Measurements from ENCODE around the gene AMOT.
"Not testable (repeated sequence)": the region's sequence is repeated elsewhere in the genome, so short reads cannot be mapped to it uniquely, and the experiment has no call there.

The AMOT gene

DNA sequence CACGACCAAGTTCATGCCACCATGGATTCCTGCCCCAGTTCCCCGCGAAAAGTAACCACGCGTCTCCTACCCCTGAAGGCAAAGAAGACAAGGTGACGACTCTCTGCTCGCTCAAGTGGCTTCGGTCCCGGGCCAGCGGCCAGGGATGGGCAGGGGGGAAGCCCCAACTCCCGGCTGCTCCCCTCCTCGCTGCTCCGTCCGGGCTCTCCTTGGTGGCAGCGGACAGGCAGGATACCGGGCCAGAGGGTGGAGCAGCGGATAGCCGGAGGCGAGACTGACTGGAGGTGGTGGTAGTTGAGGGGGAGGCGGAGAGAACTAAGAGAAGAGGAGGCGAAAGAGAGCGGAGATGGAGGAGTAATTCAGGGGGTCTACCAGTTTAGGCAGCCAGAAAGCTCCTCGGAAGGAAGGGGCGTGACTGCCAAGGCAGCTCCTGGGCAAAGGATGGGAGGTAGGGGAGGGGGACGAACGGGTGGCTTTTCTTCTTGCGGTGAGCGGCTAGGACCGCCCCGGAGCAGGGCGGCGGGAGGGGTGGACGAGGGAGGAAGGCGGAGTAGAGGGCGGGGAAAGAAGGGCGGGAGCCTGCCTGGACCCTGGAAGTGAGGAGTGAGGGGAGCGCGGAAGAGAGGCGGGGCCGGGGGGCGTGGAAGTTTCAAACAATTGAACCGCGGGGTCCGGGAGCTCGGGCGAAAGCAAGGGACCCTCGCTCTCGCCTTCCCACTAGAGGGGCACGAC lies at the start of gene AMOT:
Gene AMOT (minus strand): TSS at position 450 of the 732 bp plus-strand sequence. CDS start 17,705 bp downstream, outside the sequence.
- in situ Hi-C loops (cut with HindIII; ENCODE audit: low sequenced_read_pairs), result no loop called here

- in situ Hi-C loops (cut with HindIII; ENCODE audit: low sequenced_read_pairs), result no loop called here
Observed at GRCh38 chrX:112889400-112889799, 48.8 kb upstream of the AMOT start.

- in situ Hi-C loops (cut with HindIII; ENCODE audit: low sequenced_read_pairs), result no loop called here
Observed at GRCh38 chrX:112888916-112889315, 48.3 kb upstream of the AMOT start.

- in situ Hi-C loops (cut with HindIII; ENCODE audit: low sequenced_read_pairs), result no loop called here
Observed at GRCh38 chrX:112877771-112878173, 37.1 kb upstream of the AMOT start.

- in situ Hi-C loops (cut with HindIII; ENCODE audit: low sequenced_read_pairs), result no loop called here
Observed at GRCh38 chrX:112874614-112875013, 34.0 kb upstream of the AMOT start.

DNA sequence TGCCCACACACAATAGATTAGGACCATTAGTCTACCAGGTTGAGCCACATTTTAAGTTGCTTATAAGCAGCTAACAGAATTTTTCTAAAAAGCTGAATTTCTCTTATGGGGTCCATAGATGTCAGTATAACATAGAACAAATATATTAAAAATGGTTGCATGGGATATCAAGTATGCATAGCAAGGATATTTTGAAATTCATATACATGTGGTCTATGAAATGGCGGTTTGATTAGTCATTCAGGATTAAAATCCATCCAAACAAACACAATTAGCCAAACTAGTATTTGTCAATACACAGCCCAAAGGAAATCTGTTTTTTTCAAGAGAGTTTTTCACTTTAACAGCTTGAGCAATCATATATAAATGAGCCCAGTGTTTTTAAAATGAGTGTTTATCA lies 33.5 kb upstream of the AMOT start:
- in situ Hi-C loops (cut with HindIII; ENCODE audit: low sequenced_read_pairs), result no loop called here

DNA sequence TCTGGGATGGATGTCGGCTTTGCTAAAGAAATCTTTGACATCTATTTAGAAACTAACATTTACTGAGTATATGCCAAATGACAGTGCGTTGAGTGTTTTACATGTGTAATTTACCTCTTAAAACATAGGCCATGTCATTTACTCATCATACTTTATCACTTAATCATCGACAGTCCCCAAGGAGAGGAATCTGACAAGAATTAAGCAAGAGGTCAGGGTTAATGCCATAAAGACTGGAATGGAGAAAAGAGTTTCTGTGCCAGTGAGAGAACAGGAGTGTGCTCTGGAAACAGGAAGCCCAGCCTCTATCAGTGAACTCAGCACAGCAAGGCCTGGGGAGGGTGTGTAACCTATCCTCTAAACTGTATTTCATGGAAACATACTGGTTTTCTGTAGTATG lies 28.0 kb upstream of the AMOT start:
- in situ Hi-C loops (cut with HindIII; ENCODE audit: low sequenced_read_pairs), result no loop called here

- in situ Hi-C loops (cut with HindIII; ENCODE audit: low sequenced_read_pairs), result no loop called here
Observed at GRCh38 chrX:112867570-112867969, 26.9 kb upstream of the AMOT start.

GRCh38 chrX:112866175-112866574 lies 25.5 kb upstream of the AMOT start:
- in situ Hi-C loops (cut with HindIII; ENCODE audit: low sequenced_read_pairs), result no loop called here

DNA sequence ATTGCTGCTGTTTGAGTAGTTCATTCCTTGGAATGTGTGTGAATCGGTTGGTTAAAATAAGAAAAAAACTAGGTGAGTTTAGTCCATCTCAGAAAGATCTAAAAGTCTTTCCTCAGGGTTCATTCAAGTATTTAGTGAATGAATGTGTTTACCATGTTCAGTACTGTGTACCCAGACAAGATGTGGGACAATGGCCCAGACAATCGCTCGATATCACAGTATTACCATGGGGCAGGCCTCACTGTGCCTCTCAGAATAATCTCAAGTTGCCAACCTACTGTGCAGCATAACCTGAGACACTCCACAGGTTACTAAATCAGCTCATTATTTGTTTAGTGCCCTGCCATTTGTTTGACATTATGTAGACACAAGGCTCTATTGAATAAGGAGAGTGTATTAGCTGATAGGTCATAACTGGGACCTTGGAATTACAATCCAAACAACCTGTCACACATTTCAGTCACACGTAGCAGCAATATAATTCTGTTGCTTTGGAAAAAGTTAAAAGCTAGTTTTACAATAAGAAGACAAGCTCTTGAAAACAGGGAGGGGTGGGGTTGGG lies 24.9 kb upstream of the AMOT start:
- in situ Hi-C loops (cut with HindIII; ENCODE audit: low sequenced_read_pairs), result no loop called here

GRCh38 chrX:112863850-112864249 lies 23.2 kb upstream of the AMOT start:
- in situ Hi-C loops (cut with HindIII; ENCODE audit: low sequenced_read_pairs), result no loop called here

DNA sequence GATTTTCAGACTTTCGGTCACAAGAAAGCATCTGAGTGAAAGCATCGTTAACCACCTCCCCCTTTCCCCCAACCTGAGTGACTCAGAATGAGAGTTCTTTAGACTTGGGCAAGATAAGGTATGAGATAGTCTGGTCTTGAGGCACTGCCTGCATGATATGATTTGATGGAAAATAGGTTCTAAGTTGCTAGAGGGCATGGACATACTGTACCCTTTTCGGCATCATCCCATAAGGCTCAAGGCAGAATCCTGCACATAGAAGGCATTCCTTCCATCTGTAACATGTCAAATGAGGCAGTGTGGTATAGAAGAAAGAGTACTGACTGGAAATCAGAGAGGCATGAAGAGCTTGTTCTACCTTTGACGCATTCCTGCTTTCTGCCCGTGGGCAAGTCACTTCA lies 16.8 kb upstream of the AMOT start:
- in situ Hi-C loops (cut with HindIII; ENCODE audit: low sequenced_read_pairs), result no loop called here

DNA sequence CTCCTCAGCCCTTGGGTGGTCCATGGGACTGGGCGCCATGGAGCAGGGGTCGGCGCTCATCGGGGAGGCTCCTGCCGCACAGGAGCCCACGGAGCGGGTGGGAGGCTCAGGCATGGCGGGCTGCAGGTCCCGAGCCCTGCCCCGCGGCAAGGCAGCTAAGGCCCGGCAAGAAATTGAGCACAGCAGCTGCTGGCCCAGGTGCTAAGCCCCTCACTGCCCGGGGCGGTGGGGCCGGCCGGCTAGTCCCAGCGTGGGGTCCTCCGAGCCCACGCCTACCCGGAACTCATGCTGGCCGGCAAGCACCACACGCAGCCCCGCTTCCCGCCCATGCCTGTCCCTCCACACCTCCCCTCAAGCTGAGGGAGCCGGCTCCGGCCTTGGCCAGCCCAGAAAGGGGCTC lies 14.3 kb upstream of the AMOT start:
- in situ Hi-C loops (cut with HindIII; ENCODE audit: low sequenced_read_pairs), result not testable (repeated sequence)

DNA sequence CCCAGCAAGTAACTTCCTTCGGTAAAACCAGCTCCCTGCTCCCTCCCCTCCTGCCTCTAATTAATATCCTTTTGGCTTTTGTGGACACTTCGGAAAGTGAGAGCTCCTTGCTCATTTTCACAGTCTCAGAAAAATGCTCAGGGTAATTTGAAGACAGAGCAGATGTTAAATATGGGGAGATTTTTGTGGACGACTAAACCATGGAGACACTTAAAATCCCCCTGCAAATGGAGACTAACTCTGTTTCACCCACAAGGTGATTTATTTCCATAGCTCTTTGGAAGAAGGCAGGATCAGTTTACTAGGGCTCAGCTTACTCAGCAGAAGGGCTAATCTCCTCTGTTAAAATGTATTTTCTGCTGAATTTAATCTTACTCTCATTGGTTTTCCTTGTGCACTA lies 12.2 kb upstream of the AMOT start:
- in situ Hi-C loops (cut with HindIII; ENCODE audit: low sequenced_read_pairs), result no loop called here

GRCh38 chrX:112851806-112852205 lies 11.2 kb upstream of the AMOT start:
- in situ Hi-C loops (cut with HindIII; ENCODE audit: low sequenced_read_pairs), result no loop called here

GRCh38 chrX:112851161-112851779 lies 10.6 kb upstream of the AMOT start:
- in situ Hi-C loops (cut with HindIII; ENCODE audit: low sequenced_read_pairs), result no loop called here

DNA sequence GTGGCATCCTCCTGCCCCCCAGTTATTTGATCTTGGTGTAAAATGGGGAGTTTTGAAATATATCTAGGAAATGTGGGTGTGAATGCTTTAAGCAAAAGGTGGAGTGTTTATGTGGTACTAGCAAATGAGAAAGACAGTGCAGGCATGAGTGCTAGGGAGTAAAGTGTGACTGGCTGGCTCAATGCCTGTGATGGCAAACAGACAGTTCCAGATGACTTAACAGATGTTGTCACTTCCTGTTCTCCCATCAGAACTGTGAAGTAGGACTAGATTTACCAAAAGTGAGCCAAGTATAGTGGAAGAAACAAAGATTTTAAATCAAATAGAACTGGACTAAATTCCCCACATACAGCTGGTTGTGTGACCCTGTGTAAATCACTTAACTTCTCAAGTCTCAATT lies 8.4 kb upstream of the AMOT start:
- in situ Hi-C loops (cut with HindIII; ENCODE audit: low sequenced_read_pairs), result no loop called here

DNA sequence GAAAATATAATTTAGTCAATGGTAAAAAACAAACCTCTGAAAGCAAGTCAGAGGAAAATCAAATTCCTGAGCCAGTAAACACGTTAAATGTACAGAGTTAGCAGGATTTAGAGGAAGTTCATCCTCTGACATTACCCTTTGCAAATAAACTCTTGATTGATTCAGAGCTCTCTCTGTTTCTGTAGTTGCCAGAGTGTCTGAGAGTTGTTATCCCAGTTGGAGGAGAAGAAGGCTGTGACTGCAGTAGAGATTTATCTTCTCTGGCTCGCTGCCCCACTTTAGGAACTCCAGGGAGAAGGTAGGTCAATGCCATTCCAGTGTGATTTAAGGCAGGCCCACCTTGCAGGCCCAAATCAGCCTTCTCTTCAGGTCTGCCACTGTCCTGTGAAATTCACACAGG lies 6.2 kb upstream of the AMOT start:
- in situ Hi-C loops (cut with HindIII; ENCODE audit: low sequenced_read_pairs), result no loop called here

DNA sequence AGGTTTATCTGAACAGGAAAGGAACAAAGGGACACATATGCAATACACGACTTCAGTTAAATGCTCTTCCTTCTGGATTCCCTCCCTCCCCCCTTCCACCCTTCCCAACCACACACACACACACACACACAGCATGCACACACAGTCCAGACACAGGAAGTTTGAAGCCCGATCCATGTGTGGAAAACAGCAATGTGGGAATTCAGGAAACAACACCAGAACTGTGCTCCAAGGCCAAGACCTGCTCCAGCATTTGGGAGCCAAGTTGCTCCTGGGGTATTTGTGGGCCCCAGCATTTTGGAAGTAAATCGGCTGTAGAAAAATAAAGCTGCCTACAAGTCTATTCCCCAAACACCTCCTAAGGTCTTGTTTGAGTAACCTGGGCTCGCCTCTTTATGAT lies 5.6 kb upstream of the AMOT start:
- in situ Hi-C loops (cut with HindIII; ENCODE audit: low sequenced_read_pairs), result no loop called here

GRCh38 chrX:112844250-112844649 lies 3.6 kb upstream of the AMOT start:
- in situ Hi-C loops (cut with HindIII; ENCODE audit: low sequenced_read_pairs), result no loop called here

DNA sequence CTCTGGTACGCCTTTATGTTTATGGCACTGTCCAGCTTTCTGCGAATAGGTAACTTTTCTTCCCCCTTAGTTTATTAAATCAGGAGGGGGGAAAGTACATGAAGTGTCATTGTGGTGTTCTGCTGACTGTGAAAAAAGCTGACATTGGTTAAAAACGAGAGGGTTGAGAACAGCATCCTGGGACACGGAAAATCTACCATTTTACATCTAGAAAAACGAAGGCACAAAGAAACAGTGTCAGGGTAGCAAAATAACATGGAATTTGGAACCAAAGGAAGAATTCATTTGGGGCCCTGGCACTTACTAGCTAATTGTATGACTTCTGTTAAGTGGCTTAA lies 1.2 kb upstream of the AMOT start:
- in situ Hi-C loops (cut with HindIII; ENCODE audit: low sequenced_read_pairs), result no loop called here

DNA sequence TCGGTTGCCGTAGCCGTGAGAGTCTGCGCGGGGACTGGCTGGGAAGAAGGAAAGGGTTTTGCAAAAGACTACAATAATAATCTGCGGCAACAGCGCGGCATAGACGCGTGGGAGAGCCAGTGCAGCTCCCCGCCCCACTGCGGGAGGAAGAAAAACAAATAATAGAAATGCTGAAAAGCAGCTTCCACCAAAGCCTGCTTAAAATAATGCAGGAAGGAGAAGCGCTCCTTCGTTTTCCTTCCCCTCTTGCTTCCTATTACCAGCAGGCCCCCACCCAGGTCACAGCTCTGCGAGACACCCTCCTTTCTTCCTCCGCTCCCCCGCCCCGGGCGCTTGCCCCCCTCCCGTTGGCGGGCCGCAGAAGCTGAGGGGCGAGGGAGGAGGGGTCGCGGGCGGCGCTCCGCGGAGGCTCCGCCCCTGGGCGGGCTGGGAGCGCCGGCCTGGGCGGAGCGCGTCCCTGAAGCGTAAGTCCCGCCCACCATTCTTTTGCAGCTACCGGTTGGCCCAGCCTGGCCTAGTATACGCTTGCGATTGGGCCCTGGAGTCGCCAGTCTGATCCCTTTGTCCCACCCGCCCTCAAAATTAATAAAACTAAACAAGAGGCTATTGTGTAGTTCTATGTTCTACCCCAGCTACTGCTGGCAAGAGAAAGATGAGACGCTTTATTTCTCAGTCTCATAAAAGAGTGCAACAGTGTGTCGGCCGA lies 636 bp upstream of the AMOT start:
- in situ Hi-C loops (cut with HindIII; ENCODE audit: low sequenced_read_pairs), result no loop called here

Data from endothelial cell of hepatic sinusoid (primary cell).